OCI-M2 (cell line): Measurements from ENCODE around the gene BEAN1.

Experiments
- DNase-seq: peaks from one replicate; lab custom pipeline; 2025; ENCODE audit not compliant: unreplicated experiment; lab: John Stamatoyannopoulos, UW

The BEAN1 gene, protein sequence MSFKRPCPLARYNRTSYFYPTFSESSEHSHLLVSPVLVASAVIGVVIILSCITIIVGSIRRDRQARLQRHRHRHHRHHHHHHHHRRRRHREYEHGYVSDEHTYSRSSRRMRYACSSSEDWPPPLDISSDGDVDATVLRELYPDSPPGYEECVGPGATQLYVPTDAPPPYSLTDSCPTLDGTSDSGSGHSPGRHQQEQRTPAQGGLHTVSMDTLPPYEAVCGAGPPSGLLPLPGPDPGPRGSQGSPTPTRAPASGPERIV

DNA sequence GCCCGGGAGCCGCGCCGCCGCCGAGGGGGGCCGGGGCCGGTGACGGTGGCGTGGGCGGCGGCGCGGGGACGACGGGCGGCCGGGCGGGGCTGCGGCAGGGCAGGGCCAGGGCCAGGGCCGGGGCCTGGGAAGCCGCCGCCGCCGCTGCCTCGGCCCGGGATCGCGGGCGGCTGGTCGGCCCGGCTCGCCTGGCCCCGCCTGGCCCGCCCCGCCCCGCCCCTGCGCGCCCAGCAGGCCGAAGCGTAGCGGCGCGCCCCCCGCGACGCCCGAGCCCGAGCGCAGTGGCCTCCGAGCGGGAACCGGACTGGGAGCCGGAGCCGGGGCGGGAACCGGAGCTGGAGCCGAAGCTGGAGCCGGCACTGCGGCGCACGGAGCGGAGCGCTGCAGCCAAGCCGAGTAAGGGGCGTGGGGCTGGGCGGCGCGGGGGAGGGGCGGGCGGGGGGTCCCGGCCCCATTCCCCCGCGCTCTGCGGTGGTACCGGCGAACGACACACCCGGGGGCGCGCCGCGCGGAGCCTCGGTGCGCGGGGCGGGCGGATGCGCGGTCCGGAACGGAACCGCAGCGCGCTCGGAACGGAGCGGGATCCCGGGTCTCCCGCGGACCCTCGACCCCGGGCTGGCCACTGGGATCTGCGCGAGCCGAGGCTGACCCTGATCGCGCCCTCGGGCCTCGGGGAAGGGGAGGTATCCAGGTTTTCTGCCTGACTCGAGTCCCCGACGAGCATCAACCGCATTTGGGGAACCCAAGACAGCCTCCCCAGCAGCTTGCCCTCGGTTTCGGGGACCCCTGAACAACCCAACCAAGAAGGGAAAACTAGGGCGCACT lies at the start of gene BEAN1:
Gene BEAN1 (plus strand): TSS at position 260 of the 825 bp plus-strand sequence. CDS start 10,382 bp downstream, outside the sequence.
- no peak for DNase-seq

GRCh38 chr16:66377324-66377723 lies 49.8 kb upstream of the BEAN1 start:
- DNase-seq: no peak

DNA sequence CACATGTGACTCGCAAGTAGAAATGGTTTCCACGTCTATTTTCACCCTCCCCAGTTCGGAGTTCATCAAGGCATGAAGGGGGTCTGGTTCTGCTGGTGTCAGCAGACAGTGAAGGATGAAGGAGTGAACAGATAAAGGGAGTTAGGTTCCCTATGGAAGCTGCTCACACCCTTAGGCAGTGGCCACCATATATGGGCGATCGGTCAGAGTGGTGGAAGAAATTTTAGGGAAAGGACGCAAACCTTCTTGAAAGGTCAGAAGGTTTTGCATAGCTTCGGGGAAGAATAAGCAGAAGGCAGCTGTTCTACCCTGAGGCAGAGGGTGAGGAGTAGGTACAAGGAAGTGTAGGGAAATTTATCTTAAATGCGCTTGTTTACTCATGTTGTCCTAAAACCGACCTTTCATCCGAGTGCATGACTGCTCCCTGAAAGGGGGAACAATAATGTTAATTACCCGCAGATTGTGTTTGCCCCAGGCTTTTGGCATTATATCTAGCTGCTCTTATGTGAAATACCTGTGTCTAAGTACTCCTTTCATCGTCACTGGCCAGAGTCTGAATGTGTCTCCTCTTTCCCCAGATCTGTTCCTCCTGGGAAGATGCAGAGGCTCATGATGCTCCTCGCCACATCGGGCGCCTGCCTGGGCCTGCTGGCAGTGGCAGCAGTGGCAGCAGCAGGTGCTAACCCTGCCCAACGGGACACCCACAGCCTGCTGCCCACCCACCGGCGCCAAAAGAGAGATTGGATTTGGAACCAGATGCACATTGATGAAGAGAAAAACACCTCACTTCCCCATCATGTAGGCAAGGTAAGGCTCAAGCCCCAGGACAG lies 48.1 kb upstream of the BEAN1 start:
- DNase-seq: no peak

DNA sequence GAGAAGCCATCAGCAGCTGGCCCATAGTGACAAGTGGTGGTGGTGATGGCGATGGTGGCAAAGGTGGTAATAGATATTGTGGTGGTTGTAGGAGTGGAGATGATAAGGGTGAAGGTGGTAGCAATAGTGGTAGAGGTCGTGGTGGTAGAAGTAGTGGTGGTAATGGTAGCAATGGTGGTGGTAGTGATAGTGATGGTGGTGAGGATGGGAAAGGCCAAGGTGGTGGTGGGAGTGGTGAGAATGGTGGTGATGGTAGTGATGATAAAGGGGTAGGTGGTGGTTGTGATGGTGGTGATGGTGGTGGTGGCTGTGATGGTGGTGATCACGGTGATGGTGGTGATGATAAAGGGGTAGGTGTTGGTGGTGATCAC lies 47.5 kb upstream of the BEAN1 start:
- no peak for DNase-seq

GRCh38 chr16:66380421-66380820 lies 46.7 kb upstream of the BEAN1 start:
- DNase-seq: no peak

- no peak for DNase-seq
These were observed 45.4 kb upstream of the BEAN1 start for GRCh38 chr16:66381585-66382170.

DNA sequence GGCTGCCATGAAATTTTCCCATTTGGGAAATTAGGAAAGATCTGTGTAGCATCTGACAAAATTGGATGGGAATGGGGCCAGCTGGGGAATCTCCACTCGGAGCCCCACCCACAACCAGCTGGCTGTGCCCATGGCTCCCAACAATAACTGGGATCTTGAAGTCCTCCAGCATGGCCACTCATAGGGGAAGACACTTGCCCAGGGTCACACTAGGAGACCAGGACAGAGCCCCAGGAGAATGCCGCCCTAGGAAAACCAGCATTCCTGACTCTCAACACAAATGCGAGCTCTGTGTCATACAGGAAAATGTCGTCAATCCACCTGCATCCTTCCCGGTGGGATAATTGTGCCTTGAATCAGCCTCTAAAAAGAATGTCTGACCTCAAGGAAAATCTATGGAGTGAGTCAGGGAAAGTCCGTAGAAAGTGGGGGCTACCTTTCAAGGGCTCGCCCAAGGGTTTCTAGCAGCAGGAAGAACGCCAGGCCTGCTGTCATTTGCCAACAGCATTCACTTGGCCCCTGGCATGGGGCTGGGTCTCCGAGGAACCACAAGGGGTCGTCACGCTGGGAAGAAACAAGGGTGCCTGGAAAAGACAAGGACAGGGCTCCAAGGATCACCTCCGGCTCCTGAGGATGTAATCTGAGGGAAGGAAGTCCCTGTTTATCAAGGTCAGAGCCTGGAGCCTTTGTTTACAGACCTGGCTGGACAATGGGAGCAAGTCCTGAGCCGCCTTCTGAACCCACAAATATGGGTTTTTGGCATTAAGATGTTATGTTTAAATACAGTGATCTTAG lies 44.7 kb upstream of the BEAN1 start:
- DNase-seq: no peak

DNA sequence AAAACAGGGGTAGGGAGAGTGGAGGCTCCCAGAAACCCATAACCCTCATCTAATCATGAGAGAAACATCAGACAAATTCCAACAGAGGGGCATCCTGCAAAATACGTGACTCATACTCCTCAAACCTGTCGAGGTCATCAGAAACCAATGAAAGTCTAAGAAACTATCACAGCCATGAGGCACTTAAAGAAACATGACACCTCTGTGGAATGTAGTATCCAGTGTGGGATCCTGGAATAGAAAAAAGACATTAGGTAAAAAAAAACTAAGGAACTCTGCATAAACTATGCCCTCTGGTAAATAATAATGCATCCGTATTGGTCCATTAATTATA lies 44.2 kb upstream of the BEAN1 start:
- no peak for DNase-seq

DNA sequence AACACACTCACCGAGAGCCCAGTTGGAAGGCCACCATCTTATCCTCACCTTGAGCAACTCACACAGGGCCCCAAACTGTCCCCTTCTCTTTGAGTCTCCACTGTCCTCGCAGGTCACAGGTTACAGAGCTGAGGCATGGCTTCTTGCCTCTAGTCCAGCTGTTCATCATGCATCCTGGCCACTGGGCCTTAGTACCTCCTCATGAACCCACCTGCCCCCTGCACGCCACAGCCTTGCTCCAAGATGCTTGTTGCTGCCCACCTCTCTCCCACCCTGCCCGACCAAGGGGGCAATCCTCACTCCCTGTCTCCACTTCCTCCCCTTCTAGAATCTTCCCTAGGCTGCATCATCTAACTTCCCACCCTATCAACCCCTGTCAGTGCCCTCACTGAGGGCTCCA lies 43.5 kb upstream of the BEAN1 start:
- DNase-seq: no peak

GRCh38 chr16:66385415-66385814 lies 41.7 kb upstream of the BEAN1 start:
- no peak for DNase-seq

GRCh38 chr16:66386629-66387622 lies 40.2 kb upstream of the BEAN1 start:
- DNase-seq: no peak

GRCh38 chr16:66387817-66388332 lies 39.2 kb upstream of the BEAN1 start:
- no peak for DNase-seq

- DNase-seq: no peak
These were observed 38.5 kb upstream of the BEAN1 start for GRCh38 chr16:66388350-66389139.

GRCh38 chr16:66389256-66390176 lies 37.6 kb upstream of the BEAN1 start:
- no peak for DNase-seq

DNA sequence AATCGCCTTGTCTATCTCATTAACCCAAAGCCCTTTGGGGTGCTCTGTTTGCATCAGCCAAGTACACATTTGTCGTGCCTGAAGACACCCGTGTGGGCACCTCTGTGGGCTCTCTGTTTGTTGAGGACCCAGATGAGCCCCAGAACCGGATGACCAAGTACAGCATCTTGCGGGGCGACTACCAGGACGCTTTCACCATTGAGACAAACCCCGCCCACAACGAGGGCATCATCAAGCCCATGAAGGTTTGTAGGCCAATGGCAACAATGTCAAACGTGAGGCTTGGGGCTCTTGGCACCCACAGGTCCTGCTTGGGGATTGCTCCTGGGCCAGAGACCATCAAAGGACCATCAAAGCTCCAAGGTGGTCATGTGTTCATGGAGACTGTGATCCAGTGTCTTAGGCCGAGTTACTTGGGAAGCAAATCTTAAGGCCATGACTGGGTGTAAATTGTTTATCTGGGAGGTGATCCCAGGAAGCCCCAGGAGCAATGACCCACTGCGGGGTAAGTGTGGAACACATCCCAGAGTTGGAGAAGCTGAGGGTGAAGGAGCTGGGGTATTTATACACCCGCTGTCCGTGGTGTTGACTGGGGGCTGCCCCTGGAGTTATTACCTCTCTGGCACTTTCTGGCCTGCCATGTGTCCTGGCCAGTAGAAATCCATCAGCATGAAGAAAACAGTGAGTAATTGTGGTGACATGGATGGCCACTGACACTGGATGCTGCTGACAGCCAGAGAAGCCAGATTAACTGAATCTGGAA lies 36.6 kb upstream of the BEAN1 start:
- no peak for DNase-seq
